Measurements from ENCODE around the gene ENPP6.
A peak's percentile ranks its signal among the peaks of the same experiment; 100 is the strongest.

The ENPP6 gene

DNA sequence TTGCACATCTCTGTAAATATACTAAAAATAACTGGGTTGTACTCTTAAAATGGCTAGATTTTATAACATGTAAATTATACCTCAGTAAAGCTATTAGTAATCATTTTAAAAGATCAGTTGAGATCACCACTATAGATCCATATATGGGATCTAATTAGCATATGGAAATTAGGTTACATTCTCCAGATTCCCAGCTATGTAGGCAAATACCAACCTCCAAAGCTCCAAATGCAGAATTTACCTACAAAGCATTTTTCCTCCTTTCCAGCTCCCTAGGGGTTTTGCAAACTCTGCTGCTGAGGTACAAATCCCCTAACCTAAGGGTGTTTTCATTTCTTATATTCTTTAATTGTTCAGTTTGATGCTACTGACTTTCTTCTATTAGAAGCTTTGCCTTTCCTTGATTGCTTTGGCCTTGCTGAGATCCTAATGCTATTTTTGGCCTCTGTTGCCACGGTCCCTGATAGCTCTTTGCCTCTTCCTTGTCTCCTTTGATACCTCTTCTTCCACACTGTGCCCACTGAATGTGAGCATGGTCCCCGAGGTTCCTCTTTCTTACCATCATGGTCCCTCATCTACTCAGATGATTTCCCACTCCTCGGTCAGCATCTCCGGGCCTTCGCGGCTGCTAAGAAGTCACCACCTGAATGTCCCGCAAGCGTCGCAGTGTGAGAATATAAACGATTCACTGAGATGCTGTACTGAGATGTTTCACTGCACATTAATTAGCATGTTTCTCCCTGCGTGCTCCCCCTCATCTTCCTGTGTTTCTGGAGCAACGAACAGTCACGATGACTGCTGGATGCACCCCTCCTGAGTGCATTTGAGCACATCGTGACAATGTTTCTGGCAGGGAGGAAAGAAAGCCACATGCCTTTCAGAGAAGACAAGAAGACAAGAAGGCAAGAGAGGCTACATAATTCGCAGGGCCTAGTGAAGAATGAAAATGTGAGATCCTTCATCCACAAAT is 23.8 kb downstream of the ENPP6 start:
- no peak for DNase-seq (ENCODE audit: insufficient read length, low spot score)
- no peak for FAIRE-seq
- peak; percentile 41; the same call in 1 of the 2 replicates for TF ChIP-seq POLR2A (IDR thresholded peaks at IDR 0.05; ENCODE audit: low read depth, low read length)
- TF ChIP-seq TAF1 (IDR thresholded peaks at IDR 0.05; ENCODE audit: low read depth, low read length), result no peak

GRCh38 chr4:184192933-184193332 is 24.7 kb downstream of the ENPP6 start:
- DNase-seq (ENCODE audit: insufficient read length, low spot score), result no peak
- no peak for FAIRE-seq
- TF ChIP-seq TAF1 (IDR thresholded peaks at IDR 0.05; ENCODE audit: low read depth, low read length) (no peak), SPI1 (IDR thresholded peaks at IDR 0.05; ENCODE audit: low read depth, low read length) (no peak), POLR2A (IDR thresholded peaks at IDR 0.05; ENCODE audit: low read depth, low read length) (no peak), PAX5 (IDR thresholded peaks at IDR 0.05; ENCODE audit: insufficient read depth, low read length, severe bottlenecking) (no peak), POU2F2 (IDR thresholded peaks at IDR 0.05; ENCODE audit: low read depth, low read length) (no peak), POLR2AphosphoS5 (IDR thresholded peaks at IDR 0.05; ENCODE audit: low read depth, low read length) (no peak)

DNA sequence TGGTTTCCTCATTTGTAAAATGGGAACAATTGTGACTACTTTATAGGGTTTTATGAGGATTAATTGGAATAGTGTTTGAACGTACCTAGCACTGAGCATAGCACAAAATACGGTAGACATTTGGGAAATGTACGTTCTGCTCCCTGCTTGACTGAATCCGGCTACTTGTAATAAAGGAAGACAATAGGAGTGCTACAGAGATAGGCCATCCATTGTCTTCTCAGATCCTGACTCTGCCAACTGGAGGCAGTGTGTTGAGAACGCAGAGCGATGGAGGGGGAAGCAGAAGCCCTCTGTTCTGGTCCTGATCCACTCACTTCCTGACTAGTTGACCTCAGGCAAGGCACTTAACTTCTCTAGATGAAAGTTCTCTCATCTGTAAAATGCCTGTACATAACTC is 26.4 kb downstream of the ENPP6 start:
- DNase-seq (ENCODE audit: insufficient read length, low spot score), result no peak
- TF ChIP-seq TAF1 (IDR thresholded peaks at IDR 0.05; ENCODE audit: low read depth, low read length), result no peak
- TF ChIP-seq POLR2A (IDR thresholded peaks at IDR 0.05; ENCODE audit: low read depth, low read length), result no peak
- no peak for TF ChIP-seq SPI1 (IDR thresholded peaks at IDR 0.05; ENCODE audit: low read depth, low read length)
- no peak for TF ChIP-seq POLR2AphosphoS5 (IDR thresholded peaks at IDR 0.05; ENCODE audit: low read depth, low read length)
- no peak for TF ChIP-seq POU2F2 (IDR thresholded peaks at IDR 0.05; ENCODE audit: low read depth, low read length)
- no peak for TF ChIP-seq PAX5 (IDR thresholded peaks at IDR 0.05; ENCODE audit: insufficient read depth, low read length, severe bottlenecking)
- no peak for FAIRE-seq

GRCh38 chr4:184190711-184191110 is 27.0 kb downstream of the ENPP6 start:
- TF ChIP-seq POLR2AphosphoS5 (IDR thresholded peaks at IDR 0.05; ENCODE audit: low read depth, low read length), result no peak
- TF ChIP-seq POLR2A (IDR thresholded peaks at IDR 0.05; ENCODE audit: low read depth, low read length), result no peak
- FAIRE-seq (no peak), DNase-seq (ENCODE audit: insufficient read length, low spot score) (no peak)

GRCh38 chr4:184189966-184190365 is 27.7 kb downstream of the ENPP6 start:
- FAIRE-seq, result no peak
- no peak for TF ChIP-seq POLR2A (IDR thresholded peaks at IDR 0.05; ENCODE audit: low read depth, low read length)
- no peak for TF ChIP-seq SPI1 (IDR thresholded peaks at IDR 0.05; ENCODE audit: low read depth, low read length)
- no peak for TF ChIP-seq TAF1 (IDR thresholded peaks at IDR 0.05; ENCODE audit: low read depth, low read length)
- TF ChIP-seq PAX5 (IDR thresholded peaks at IDR 0.05; ENCODE audit: insufficient read depth, low read length, severe bottlenecking), result no peak
- no peak for TF ChIP-seq POLR2AphosphoS5 (IDR thresholded peaks at IDR 0.05; ENCODE audit: low read depth, low read length)
- no peak for DNase-seq (ENCODE audit: insufficient read length, low spot score)

GRCh38 chr4:184188443-184189400 is 29.0 kb downstream of the ENPP6 start:
- DNase-seq (ENCODE audit: insufficient read length, low spot score) (no peak), FAIRE-seq (no peak)
- TF ChIP-seq POLR2AphosphoS5 (IDR thresholded peaks at IDR 0.05; ENCODE audit: low read depth, low read length), result no peak

DNA sequence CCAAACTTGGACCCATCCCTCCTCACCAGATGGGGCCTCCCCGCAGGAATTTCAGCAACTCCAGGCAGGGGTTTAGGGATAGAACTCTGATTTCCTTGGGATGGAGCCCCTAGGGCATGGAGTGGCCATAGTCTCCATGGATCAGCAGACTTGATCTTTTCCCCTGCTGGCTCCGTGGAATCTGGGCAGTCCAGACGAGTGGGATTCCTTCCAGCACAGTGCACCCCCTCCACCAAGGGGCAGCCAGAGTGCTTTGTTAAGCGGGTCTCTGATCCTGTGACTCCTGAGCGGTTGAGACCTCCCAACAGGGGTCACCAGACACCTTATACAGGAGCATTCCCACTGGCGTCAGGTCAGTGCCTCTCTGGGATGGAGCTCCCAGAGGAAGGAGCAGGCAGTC is 40.4 kb downstream of the ENPP6 start:
- FAIRE-seq (no peak), DNase-seq (ENCODE audit: insufficient read length, low spot score) (no peak)
- no peak for TF ChIP-seq POU2F2 (IDR thresholded peaks at IDR 0.05; ENCODE audit: low read depth, low read length)
- TF ChIP-seq SPI1 (IDR thresholded peaks at IDR 0.05; ENCODE audit: low read depth, low read length), result no peak
- no peak for TF ChIP-seq POLR2AphosphoS5 (IDR thresholded peaks at IDR 0.05; ENCODE audit: low read depth, low read length)
- TF ChIP-seq POLR2A (IDR thresholded peaks at IDR 0.05; ENCODE audit: low read depth, low read length), result no peak
- TF ChIP-seq PAX5 (IDR thresholded peaks at IDR 0.05; ENCODE audit: insufficient read depth, low read length, severe bottlenecking), result no peak
- no peak for TF ChIP-seq TAF1 (IDR thresholded peaks at IDR 0.05; ENCODE audit: low read depth, low read length)

GRCh38 chr4:184174571-184175488 is 42.8 kb downstream of the ENPP6 start:
- no peak for DNase-seq (ENCODE audit: insufficient read length, low spot score)
- FAIRE-seq, result no peak
- TF ChIP-seq POLR2AphosphoS5 (IDR thresholded peaks at IDR 0.05; ENCODE audit: low read depth, low read length) (no peak), POLR2A (IDR thresholded peaks at IDR 0.05; ENCODE audit: low read depth, low read length) (no peak), POU2F2 (IDR thresholded peaks at IDR 0.05; ENCODE audit: low read depth, low read length) (no peak), SPI1 (IDR thresholded peaks at IDR 0.05; ENCODE audit: low read depth, low read length) (no peak), TAF1 (IDR thresholded peaks at IDR 0.05; ENCODE audit: low read depth, low read length) (no peak), PAX5 (IDR thresholded peaks at IDR 0.05; ENCODE audit: insufficient read depth, low read length, severe bottlenecking) (no peak)

DNA sequence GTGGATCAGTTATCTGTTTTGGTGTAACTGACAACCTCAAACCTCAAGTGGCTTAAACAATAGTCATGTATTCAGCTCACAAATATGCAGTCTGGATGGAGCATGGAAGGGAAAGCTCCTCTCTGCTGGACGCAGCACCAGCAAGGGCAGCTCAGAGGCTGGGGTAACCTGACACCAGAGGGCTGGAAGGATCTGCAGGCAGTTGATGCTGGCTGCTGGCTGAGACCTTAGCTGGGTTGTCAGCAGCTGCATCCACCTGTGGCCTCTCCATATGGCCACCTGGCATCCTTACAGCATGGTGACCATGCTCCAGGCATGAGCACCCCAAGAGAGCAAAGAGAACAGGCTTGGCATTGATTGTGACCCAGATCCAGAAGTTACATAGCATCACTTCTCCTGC is 46.7 kb downstream of the ENPP6 start:
- FAIRE-seq, result no peak
- TF ChIP-seq TAF1 (IDR thresholded peaks at IDR 0.05; ENCODE audit: low read depth, low read length) (no peak), SPI1 (IDR thresholded peaks at IDR 0.05; ENCODE audit: low read depth, low read length) (no peak), POLR2AphosphoS5 (IDR thresholded peaks at IDR 0.05; ENCODE audit: low read depth, low read length) (no peak), POLR2A (IDR thresholded peaks at IDR 0.05; ENCODE audit: low read depth, low read length) (no peak), POU2F2 (IDR thresholded peaks at IDR 0.05; ENCODE audit: low read depth, low read length) (no peak), PAX5 (IDR thresholded peaks at IDR 0.05; ENCODE audit: insufficient read depth, low read length, severe bottlenecking) (no peak)

More for the DNA sequence above, 46.7 kb downstream of the ENPP6 start:
- no peak for DNase-seq (ENCODE audit: insufficient read length, low spot score)
